Measurements from ENCODE around the gene PDAP1.
A peak's percentile ranks its signal among the peaks of the same experiment; 100 is the strongest.
"Not testable (repeated sequence)": the region's sequence is repeated elsewhere in the genome, so short reads cannot be mapped to it uniquely, and the experiment has no call there.

The PDAP1 gene

GRCh38 chr7:99375070-99375807 lies 33.2 kb downstream of the PDAP1 start:
- peak; percentile 65 for DNase-seq (ENCODE audit: low spot score)

GRCh38 chr7:99374111-99375064 lies 34.0 kb downstream of the PDAP1 start, which contains the start of gene ARPC1B:
Gene ARPC1B (plus strand): TSS chr7:99374730. CDS start chr7:99385715, 10,985 bp downstream.
- peak; percentile 50 for DNase-seq (ENCODE audit: low spot score)

- no peak for DNase-seq (ENCODE audit: low spot score)
Measured at GRCh38 chr7:99373091-99374066, 35.0 kb downstream of the PDAP1 start.

- DNase-seq (ENCODE audit: low spot score): no peak
Measured at GRCh38 chr7:99372275-99373090, 35.9 kb downstream of the PDAP1 start.

- DNase-seq (ENCODE audit: low spot score): no peak
Measured at GRCh38 chr7:99371376-99371920, 36.9 kb downstream of the PDAP1 start.

GRCh38 chr7:99369767-99370391 lies 38.5 kb downstream of the PDAP1 start:
- no peak for DNase-seq (ENCODE audit: low spot score)

GRCh38 chr7:99368750-99369389 lies 39.5 kb downstream of the PDAP1 start:
- no peak for DNase-seq (ENCODE audit: low spot score)

- no peak for DNase-seq (ENCODE audit: low spot score)
Measured at GRCh38 chr7:99366646-99367045, 41.8 kb downstream of the PDAP1 start.

GRCh38 chr7:99365318-99366141 lies 42.9 kb downstream of the PDAP1 start:
- no peak for DNase-seq (ENCODE audit: low spot score)

GRCh38 chr7:99363286-99363685 lies 45.1 kb downstream of the PDAP1 start:
- DNase-seq (ENCODE audit: low spot score): no peak

GRCh38 chr7:99362801-99363200 lies 45.6 kb downstream of the PDAP1 start:
- no peak for DNase-seq (ENCODE audit: low spot score)

- no peak for DNase-seq (ENCODE audit: low spot score)
Measured at GRCh38 chr7:99359465-99360154, 48.8 kb downstream of the PDAP1 start.

GRCh38 chr7:99358521-99358920 lies 49.9 kb downstream of the PDAP1 start:
- not testable (repeated sequence) for DNase-seq (ENCODE audit: low spot score)

- DNase-seq (ENCODE audit: low spot score): peak; percentile 76
Measured at GRCh38 chr7:99357701-99358490, 50.5 kb downstream of the PDAP1 start.

- no peak for DNase-seq (ENCODE audit: low spot score)
Measured at GRCh38 chr7:99355098-99355497, 53.3 kb downstream of the PDAP1 start.

- DNase-seq (ENCODE audit: low spot score): no peak
Measured at GRCh38 chr7:99352247-99352646, 56.1 kb downstream of the PDAP1 start.

GRCh38 chr7:99350641-99351040 lies 57.8 kb downstream of the PDAP1 start:
- not testable (repeated sequence) for DNase-seq (ENCODE audit: low spot score)

Measured in Ammon's horn (tissue), 1 donor.